Activated CD4-positive, alpha-beta T cell treated with anti-CD3 and anti-CD28 coated beads, Interleukin-2, amount 10 ng/mL, durations not matched to agents 7 days and 5 days (primary cell): ENCODE measurements around the gene XPC. TPM values are rescaled to one million over a fixed set of nuclear protein-coding genes. Genes with fewer than 3 reads are reported as not detected.
"Not testable (repeated sequence)": the region's sequence is repeated elsewhere in the genome, so short reads cannot be mapped to it uniquely, and the experiment has no call there.

Experiments
- CTCF ChIA-PET: fragments of 350-600 bp; sonication (Branson Sonifier 250); formaldehyde crosslinking; loops from one replicate; lab custom pipeline; 2021; ENCODE audit warnings: antibody characterized with exemption; lab: Charles Lee
- POLR2A ChIA-PET: fragments of 350-600 bp; sonication (Branson Sonifier 250); formaldehyde crosslinking; loops from one replicate; lab custom pipeline; 2021; ENCODE audit warnings: antibody characterized with exemption; lab: Charles Lee
- DNase-seq: peaks from one replicate; pipeline ENCODE4 v3.0.0-alpha.2; 2020
- H3K27ac Mint-ChIP-seq: one replicate; pipeline ENCODE4 v1.8.0; 2021; ENCODE audit warnings: mild to moderate bottlenecking, moderate library complexity, mixed read lengths
- H3K27me3 Mint-ChIP-seq: one replicate; pipeline ENCODE4 v1.8.0; 2021; ENCODE audit warnings: mixed read lengths
- H3K36me3 Mint-ChIP-seq: one replicate; pipeline ENCODE4 v1.8.0; 2021; ENCODE audit warnings: low read depth, mixed read lengths
- H3K4me1 Mint-ChIP-seq: one replicate; pipeline ENCODE4 v1.8.0; 2021; ENCODE audit warnings: mixed read lengths
- H3K4me3 Mint-ChIP-seq: one replicate; pipeline ENCODE4 v1.8.0; 2021; ENCODE audit warnings: mild to moderate bottlenecking, moderate library complexity, mixed read lengths
- H3K9me3 Mint-ChIP-seq: one replicate; pipeline ENCODE4 v1.8.0; 2021; ENCODE audit warnings: mixed read lengths
- total RNA-seq, 2 experiments: library from RNA; stranded (reverse); gene quantifications; one replicate each; pipeline ENCODE4 v1.2.3, GENCODE V29; 2021

The XPC gene
- total RNA-seq, 2 experiments from 2014 or later = 41.1 to 43.0 TPM

DNA sequence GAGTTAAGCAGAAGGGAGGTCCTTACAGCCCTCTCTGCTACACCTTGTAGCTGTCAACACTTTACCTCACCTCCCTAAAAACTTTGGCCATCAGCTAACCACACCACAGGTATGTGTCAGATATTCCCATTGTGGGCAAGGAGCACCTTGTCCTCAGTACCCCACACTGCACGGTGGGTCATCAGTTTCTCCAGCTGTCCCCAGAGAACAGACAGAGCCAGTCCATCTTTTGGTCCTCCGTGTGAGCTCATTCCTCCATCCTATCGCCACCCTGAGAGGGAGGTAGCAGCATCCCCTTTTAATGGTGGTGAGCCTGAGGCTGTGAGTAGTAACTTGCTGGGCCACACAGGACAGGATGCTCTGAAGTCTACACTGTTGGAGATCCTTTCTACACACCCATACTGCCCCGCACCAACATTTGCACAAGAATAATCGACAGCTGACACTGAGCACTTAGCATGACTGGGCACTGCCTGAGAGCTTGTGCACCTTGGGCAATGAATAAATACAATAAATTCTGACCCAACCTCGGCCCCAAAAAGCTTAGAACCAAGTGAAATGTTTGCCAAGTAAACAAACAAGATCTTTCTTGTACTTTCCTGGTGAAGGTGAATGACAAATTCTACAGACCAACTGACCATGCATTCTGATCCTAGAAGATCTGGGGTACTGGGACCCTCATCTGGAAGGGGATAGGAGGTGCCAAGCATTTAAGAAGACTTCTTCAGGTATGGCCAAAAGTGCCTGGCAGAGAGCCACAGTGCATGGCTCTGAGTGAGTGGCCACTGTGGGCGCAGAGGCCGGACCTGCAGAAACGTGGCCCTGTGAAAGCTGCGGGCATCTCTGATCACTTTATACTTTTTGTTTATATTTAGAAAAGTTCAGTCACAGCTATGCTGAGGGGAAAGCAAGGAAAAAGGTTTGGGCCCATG lies 60.7 kb downstream of the XPC start:
- H3K4me3 Mint-ChIP-seq = no peak overlapping the region
- CTCF ChIA-PET = interaction anchor here (0.5 to 1.5 kb wide), 5 partner anchors 12 to 214 kb away, joined by 3 to 4 read pairs (median 3); no protein-coding TSS in a partner anchor
- H3K27ac Mint-ChIP-seq = no peak overlapping the region
- no peaks in the 10 kb centered on the region for H3K27me3 Mint-ChIP-seq
- peaks cover 26% of the 10 kb centered on the region for H3K4me1 Mint-ChIP-seq
- POLR2A ChIA-PET = no interaction called here
- no peak for DNase-seq
- no peaks in the 10 kb centered on the region for H3K9me3 Mint-ChIP-seq
- peaks cover 30% of the 10 kb centered on the region for H3K36me3 Mint-ChIP-seq

DNA sequence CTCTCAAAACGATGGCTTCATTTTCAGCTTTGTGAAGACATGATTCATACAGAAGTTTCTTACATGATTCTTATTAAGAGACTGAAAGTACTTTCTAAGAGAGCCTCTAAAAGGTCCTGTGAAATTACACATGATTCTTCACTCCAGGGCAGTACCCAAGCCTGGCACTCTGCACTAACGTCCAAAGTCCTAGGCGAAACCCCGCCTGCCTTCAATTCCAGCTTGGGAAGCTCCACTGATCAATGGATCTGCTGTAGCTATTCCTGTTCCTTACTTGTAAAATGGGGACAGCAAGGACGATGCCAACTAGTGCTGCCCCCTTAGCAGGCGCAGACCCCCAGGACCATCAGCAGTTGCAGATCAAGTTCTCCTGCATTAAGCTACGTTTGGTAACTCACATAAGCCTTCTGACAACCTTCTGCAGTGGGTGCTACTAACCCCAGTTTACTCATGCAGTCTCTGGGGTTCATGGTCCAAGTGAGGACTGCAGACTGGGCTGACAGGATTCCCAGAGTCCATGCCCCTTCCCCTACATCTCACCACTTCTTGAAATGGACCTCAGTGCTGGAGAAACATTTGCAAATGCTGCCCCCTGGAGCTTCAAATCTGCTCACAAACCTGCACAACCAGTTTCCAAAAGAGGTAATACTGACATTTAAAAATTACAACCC lies 64.3 kb downstream of the XPC start:
- ChIA-PET POLR2A (no interaction called here), CTCF (interaction anchor here (1.1 to 1.5 kb wide), 4 partner anchors 11 to 218 kb away, joined by 3 to 7 read pairs (median 4); partner anchors contain the start of genes CHCHD4 and TMEM43)
- no peaks in the 10 kb centered on the region for H3K27me3 Mint-ChIP-seq
- H3K4me1 Mint-ChIP-seq = no peaks in the 10 kb centered on the region
- H3K9me3 Mint-ChIP-seq = no peaks in the 10 kb centered on the region
- H3K36me3 Mint-ChIP-seq = peaks cover 27% of the 10 kb centered on the region
- no peak overlapping the region for H3K27ac Mint-ChIP-seq
- no peak for DNase-seq
- H3K4me3 Mint-ChIP-seq = no peak overlapping the region

DNA sequence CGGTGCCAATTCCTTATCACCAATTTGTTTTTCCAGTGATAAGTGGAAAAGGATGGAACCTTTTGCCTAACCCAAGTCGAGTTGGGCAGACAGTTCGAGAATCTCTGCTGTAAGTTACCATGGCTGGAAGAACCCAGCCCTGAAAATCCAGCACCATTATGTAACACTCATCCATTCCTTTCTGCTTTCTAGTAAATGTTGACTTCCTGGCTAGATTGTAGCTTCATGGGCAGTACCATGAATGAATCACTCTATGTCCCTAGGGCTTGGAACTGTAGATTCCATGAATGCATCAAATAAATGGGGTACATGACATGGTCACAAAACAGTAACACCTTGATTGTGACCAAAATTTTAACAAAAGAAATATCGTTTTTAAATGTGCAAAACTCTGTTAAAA lies 67.7 kb downstream of the XPC start:
- H3K36me3 Mint-ChIP-seq = peaks cover 23% of the 10 kb centered on the region
- H3K4me3 Mint-ChIP-seq = no peak overlapping the region
- H3K27me3 Mint-ChIP-seq = peaks cover 3% of the 10 kb centered on the region
- no peaks in the 10 kb centered on the region for H3K9me3 Mint-ChIP-seq
- ChIA-PET CTCF (interaction anchor here (0.6 to 1.1 kb wide), 3 partner anchors 14 to 659 kb away, joined by 3 read pairs; partner anchors contain the start of genes CHCHD4 and TMEM43), POLR2A (no interaction called here)
- no peaks in the 10 kb centered on the region for H3K4me1 Mint-ChIP-seq
- no peak overlapping the region for H3K27ac Mint-ChIP-seq
- no peak for DNase-seq

DNA sequence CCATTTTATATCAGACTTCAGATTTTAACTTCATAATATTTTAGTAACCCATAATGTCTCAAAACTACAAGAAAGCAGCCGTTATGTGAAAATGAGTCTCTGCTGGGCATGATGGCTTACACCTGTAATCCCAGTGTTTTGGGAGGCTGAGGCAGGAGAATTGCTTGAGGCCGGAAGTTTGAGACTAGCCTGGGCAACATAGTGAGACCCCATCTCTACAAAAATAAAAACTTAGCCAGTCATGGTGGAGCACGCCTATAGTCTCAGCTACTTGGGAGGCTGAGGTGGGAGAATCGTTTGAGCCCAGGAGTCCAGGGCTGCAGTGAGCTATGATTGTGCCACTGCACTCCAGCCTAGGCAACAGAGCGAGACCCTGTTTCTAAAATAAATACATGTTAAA lies 68.6 kb downstream of the XPC start:
- H3K4me3 Mint-ChIP-seq, DNase-seq, CTCF ChIA-PET, H3K9me3 Mint-ChIP-seq, POLR2A ChIA-PET, H3K27ac Mint-ChIP-seq, H3K27me3 Mint-ChIP-seq, H3K4me1 Mint-ChIP-seq: not testable (repeated sequence)
- H3K36me3 Mint-ChIP-seq = peaks cover 22% of the 10 kb centered on the region

DNA sequence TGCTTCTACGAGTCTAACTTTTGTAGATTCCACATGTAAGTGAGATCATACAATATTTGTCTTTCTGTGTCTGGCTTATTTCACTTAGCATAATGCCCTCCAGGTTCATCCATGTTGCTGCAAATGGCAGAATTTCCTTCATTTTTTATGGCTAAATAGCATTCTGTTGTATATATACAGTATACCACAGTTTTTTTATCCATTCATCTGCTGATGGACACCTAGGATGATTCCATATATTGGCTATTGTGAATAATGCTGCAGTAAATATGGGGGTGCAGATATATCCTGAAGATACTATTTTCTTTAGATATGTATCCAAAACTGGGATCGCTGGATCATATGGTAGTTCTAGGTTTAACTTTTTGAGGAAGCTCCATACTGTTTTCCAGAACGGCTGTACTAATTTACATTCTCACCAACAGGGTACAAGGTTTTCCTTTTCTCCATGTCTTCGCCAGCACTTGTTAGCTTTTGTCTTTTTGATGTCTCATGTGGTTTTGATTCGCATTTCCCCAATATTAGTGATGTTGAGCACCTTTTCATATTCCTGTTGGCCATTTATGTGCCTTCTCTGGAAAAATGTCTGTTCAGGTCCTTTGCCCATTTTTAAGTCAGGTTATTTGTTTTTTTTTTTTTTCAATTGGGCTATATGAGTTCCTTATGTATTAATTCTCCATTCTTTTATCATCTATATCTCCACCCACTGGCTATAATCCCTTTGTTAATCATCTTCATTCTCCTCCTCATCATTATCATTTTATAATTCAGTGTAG lies 80.6 kb downstream of the XPC start:
- Mint-ChIP-seq H3K27me3 (peaks cover 20% of the 10 kb centered on the region), H3K4me1 (no peaks in the 10 kb centered on the region), H3K9me3 (peaks cover 5% of the 10 kb centered on the region), H3K36me3 (no peaks in the 10 kb centered on the region), H3K4me3 (no peak overlapping the region), H3K27ac (no peak overlapping the region)
- POLR2A ChIA-PET = no interaction called here
- CTCF ChIA-PET = no interaction called here
- no peak for DNase-seq

DNA sequence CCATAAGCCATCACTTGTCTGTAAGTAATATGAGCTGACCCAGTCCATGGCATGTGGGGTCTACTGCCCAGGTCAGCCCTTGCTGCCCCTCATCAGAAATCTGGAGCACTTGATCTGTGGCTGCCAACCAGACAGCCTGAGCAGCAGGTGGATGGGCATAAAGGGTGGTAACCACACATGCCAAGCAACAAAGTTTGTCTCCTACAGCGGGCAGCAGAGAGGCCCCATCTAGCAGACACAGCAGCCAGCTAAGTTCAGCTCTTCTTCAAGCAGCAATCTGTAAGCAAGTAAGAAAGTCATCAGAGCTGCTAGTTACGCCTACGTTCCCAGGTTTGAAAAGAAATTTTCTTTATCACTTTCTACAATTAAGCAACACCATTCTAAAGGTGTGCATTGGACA lies 81.7 kb downstream of the XPC start:
- Mint-ChIP-seq H3K9me3 (peaks cover 5% of the 10 kb centered on the region), H3K4me1 (no peaks in the 10 kb centered on the region), H3K36me3 (no peaks in the 10 kb centered on the region), H3K27me3 (peaks cover 15% of the 10 kb centered on the region), H3K27ac (no peak overlapping the region), H3K4me3 (no peak overlapping the region)
- no peak for DNase-seq
- ChIA-PET POLR2A (no interaction called here), CTCF (no interaction called here)

Other genes starting within 250 kb of the XPC start
- 10 to 100 TPM; 12.7 to 13.2 TPM for gene CHCHD4, start 53.7 kb downstream of the XPC start, total RNA-seq
- gene TMEM43, start 53.5 kb downstream of the XPC start, total RNA-seq = 10 to 100 TPM; 40.4 to 42.0 TPM
- gene LSM3, start 216 bp upstream of the XPC start, total RNA-seq = 10 to 100 TPM; 16.1 to 18.6 TPM
- gene SLC6A6, start 224.0 kb upstream of the XPC start, total RNA-seq = 10 to 100 TPM; 42.0 to 43.1 TPM